ENCODE data around the gene MAP2.

DNA sequence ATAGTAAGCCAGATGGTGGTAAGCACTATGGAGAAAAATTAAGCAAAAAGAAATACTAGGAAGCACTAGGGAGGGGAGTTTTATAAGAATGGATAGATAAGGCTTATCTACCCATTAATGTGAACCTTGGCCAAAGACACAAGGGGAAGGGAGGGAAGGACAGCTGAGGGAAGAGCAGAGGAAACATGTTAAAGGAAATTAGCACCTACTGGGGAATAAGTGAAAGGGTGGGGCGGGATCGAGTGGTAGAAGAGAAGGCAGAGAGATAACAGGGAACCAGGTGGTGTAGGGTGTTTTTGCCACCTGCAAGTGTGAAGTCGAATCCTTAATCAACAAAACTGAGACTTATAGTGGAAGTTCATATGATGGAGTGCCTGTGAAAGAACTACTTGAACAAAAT lies 349.5 kb downstream of the MAP2 start:
- no peak for TF ChIP-seq CTCF (conservative IDR thresholded peaks at IDR 0.05 in 1 of 2, IDR thresholded peaks at IDR 0.05 in 1 of 2; ENCODE audit: extremely low read depth in 1 of 2, insufficient read depth in 1 of 2, low read depth in 1 of 2, low read length in 2 of 2)
- no peak for TF ChIP-seq EZH2 (IDR thresholded peaks at IDR 0.05; ENCODE audit: borderline replicate concordance, low read length)
